K562 (cell line): ENCODE measurements around the gene NRXN3. TPM values are rescaled to one million over a fixed set of nuclear protein-coding genes. Genes with fewer than 3 reads are reported as not detected.

Source experiments
- ATAC-seq: fragments of 200-7000 bp; cut with Tn5 transposase; 3 replicates; pipeline ENCODE4 v1.9.1; 2020; ENCODE audit warnings: moderate library complexity
- BruUV-seq: library from RNA; stranded (reverse); fragments of 400-500 nt; replicated peaks from 2 replicates; lab custom pipeline; 2021; lab: Mats Ljungman, UMichigan
- CTCF ChIA-PET: fragments of 300-600 bp; formaldehyde crosslinking; extraction: SDS; loops from one replicate; lab custom pipeline; 2021; ENCODE audit warnings: low intra/inter-chr PET ratio; lab: Yijun Ruan, JAX
- POLR2A ChIA-PET: fragments of 300-600, 350-650 bp; sonication (Branson Sonifier 250); formaldehyde crosslinking; extraction: SDS; loops from one replicate; lab custom pipeline; 2021; ENCODE audit warnings: antibody characterized with exemption, inconsistent platforms; lab: Yijun Ruan, JAX
- DNase-seq, 4 experiments: peaks; one replicate each; pipeline versions ENCODE4 v3.0.0 to v3.0.0-alpha.2; 2011 to 2018; ENCODE audit warnings: low spot score in 3 of 4, mixed read lengths in 3 of 4; ENCODE audit errors: extremely low read depth in 1 of 4
- FAIRE-seq: peaks from 2 replicates; lab custom pipeline; 2011; peaks lifted over from hg19 to GRCh38; lab: Jason Lieb, UNC
- H2AFZ ChIP-seq: 2 replicates; pipeline ENCODE4 v1.6.0; 2011; ENCODE audit warnings: low read depth, low read length, control low read depth, inconsistent platforms
- H3K27ac ChIP-seq: fragments of 200-600 bp; 3 replicates; pipeline ENCODE4 v1.8.0; 2011; ENCODE audit warnings: low read depth, mild to moderate bottlenecking, control low read depth, inconsistent platforms, low read length, moderate library complexity, mixed read lengths; ENCODE audit errors: extremely low read depth
- H3K27me3 ChIP-seq, 2 experiments: fragments of 300-600 bp in 1 of 2; 2 replicates in 1 of 2; 3 replicates in 1 of 2; pipeline versions ENCODE4 v1.6.0 to v1.8.0; 2011; ENCODE audit warnings: inconsistent platforms in 2 of 2, low read length in 2 of 2, mild to moderate bottlenecking in 1 of 2, mixed read lengths in 1 of 2, moderate library complexity in 1 of 2; ENCODE audit not compliant: control insufficient read depth in 2 of 2, insufficient read depth in 2 of 2
- H3K36me3 ChIP-seq: fragments of 300-600 bp; 3 replicates; pipeline ENCODE4 v1.8.0; 2011; ENCODE audit warnings: mild to moderate bottlenecking, low read length, inconsistent platforms; ENCODE audit not compliant: control insufficient read depth, insufficient read depth
- H3K4me1 ChIP-seq, 2 experiments: fragments of 200-600 bp in 1 of 2; replicated peaks in 1 of 2; 2 replicates in 1 of 2; 3 replicates in 1 of 2; pipeline versions ENCODE4 v1.5.1 to v1.8.0; 2011; ENCODE audit warnings: inconsistent platforms in 2 of 2, low read length in 2 of 2, mild to moderate bottlenecking in 1 of 2, mixed read lengths in 1 of 2, moderate library complexity in 1 of 2; ENCODE audit not compliant: control insufficient read depth in 2 of 2, insufficient read depth in 2 of 2
- H3K4me2 ChIP-seq: 2 replicates; pipeline ENCODE4 v1.6.1; 2011; ENCODE audit warnings: low read length, control low read depth, inconsistent platforms, mixed read lengths; ENCODE audit not compliant: insufficient read depth
- H3K4me3 ChIP-seq: fragments of 200-600 bp; sonication (generic), shearing (Covaris generic); 2 replicates; pipeline ENCODE4 v1.5.1; 2016; ENCODE audit warnings: control low read depth, inconsistent platforms
- H3K79me2 ChIP-seq: fragments of 200-600 bp; 3 replicates; pipeline ENCODE4 v1.8.0; 2011; ENCODE audit warnings: low read length, inconsistent platforms; ENCODE audit not compliant: control insufficient read depth, insufficient read depth
- H3K9ac ChIP-seq, 2 experiments: 2 replicates each; pipeline versions ENCODE4 v1.6.0 to v1.6.1; 2011; ENCODE audit warnings: low read depth in 2 of 2, low read length in 2 of 2, control low read depth in 1 of 2, inconsistent platforms in 1 of 2, mild to moderate bottlenecking in 1 of 2, mixed read lengths in 1 of 2; ENCODE audit not compliant: insufficient read depth in 1 of 2
- H3K9me1 ChIP-seq: one replicate; pipeline ENCODE4 v1.6.0; 2011; ENCODE audit warnings: inconsistent platforms, mild to moderate bottlenecking, low read length, moderate library complexity; ENCODE audit not compliant: control insufficient read depth, insufficient read depth
- H3K9me3 ChIP-seq: replicated peaks from 2 replicates; pipeline ENCODE4 v1.5.1; 2011; ENCODE audit warnings: low read depth, low read length, inconsistent platforms; ENCODE audit not compliant: control insufficient read depth, insufficient read depth
- H4K20me1 ChIP-seq: replicated peaks from 2 replicates; pipeline ENCODE4 v1.6.1; 2011; ENCODE audit warnings: low read length, inconsistent platforms, mixed read lengths; ENCODE audit not compliant: control insufficient read depth, insufficient read depth
- BRD4 ChIP-seq: fragments of 200-600 bp; sonication (generic); IDR thresholded peaks from 2 replicates; pipeline ENCODE4 v1.6.1; 2017; ENCODE audit warnings: inconsistent platforms
- FUS ChIP-seq: fragments of 200-400 bp; formaldehyde crosslinking; optimal IDR thresholded peaks from 2 replicates; pipeline ENCODE3; 2017; ENCODE audit warnings: low read depth, low read length
- PHF20 ChIP-seq: fragments of 450-650 bp; IDR thresholded peaks from 2 replicates; pipeline ENCODE4 v1.6.1; 2018; ENCODE audit not compliant: partially characterized antibody
- RAD21 ChIP-seq, 2 experiments: fragments of 250-450 bp in 1 of 2; fragments of 450-650 bp in 1 of 2; sonication (Bioruptor Pico) in 1 of 2; formaldehyde crosslinking in 1 of 2; IDR thresholded peaks in 1 of 2; conservative IDR thresholded peaks in 1 of 2; 2 replicates each; pipeline versions ENCODE4 v1.4.0 to v1.8.0; 2020 to 2022; ENCODE audit warnings: mild to moderate bottlenecking in 2 of 2, moderate library complexity in 1 of 2
- REST ChIP-seq, 2 experiments: fragments of 450-650 bp; formaldehyde crosslinking in 1 of 2; IDR thresholded peaks; 2 replicates each; pipeline versions ENCODE4 v1.4.0 to v1.6.1; 2014 to 2020; ENCODE audit warnings: mild to moderate bottlenecking in 2 of 2, borderline replicate concordance in 1 of 2, low read depth in 1 of 2
- ZC3H8 ChIP-seq: fragments of 450-650 bp; IDR thresholded peaks from 2 replicates; pipeline ENCODE4 v1.6.1; 2017
- WGBS: fragments of 100-300 bp; shearing (Covaris generic); methylation state at CpG from one replicate; pipeline ENCODE4 v1.1.6; 2016; ENCODE audit warnings: low coverage, mixed read lengths; ENCODE audit not compliant: insufficient coverage; ENCODE audit errors: missing lambda C conversion rate; 5-methylcytosine and 5-hydroxymethylcytosine counted together
- in situ Hi-C: fragments of 300-500 bp; cut with MboI; formaldehyde crosslinking; loops from 4 replicates; pipeline ENCODE4 v1.15.0; 2018; ENCODE audit warnings: inconsistent platforms, mixed read lengths
- intact Hi-C: fragments of 100-400 bp; cut with micrococcal nuclease; formaldehyde crosslinking; loops from 2 replicates; pipeline ENCODE4 v1.14.2; 2022
- polyA plus RNA-seq, 8 experiments: library from polyadenylated mRNA; depleted of rRNA in 4 of 8; stranded (reverse) in 5 of 8; unstranded in 3 of 8; fragments of >200 nt; fragmentation: Nextera tagmentation in 2 of 8; fragmentation: Illumina TruSeq in 1 of 8; extraction: Ambion mirVana in 2 of 8; extraction: Trizol in 1 of 8; gene quantifications; 2 replicates each; pipeline versions ENCODE4 v1.2.1 to v1.2.3, GENCODE V29; 2011 to 2014; ENCODE audit warnings: inconsistent platforms in 1 of 8, missing spikeins in 1 of 8
- total RNA-seq, 7 experiments: library from RNA; depleted of rRNA in 6 of 7; stranded (reverse); fragments of >200 nt in 6 of 7; fragmentation: Illumina TruSeq in 2 of 7; extraction: Trizol in 2 of 7; gene quantifications; 2 replicates each; pipeline versions ENCODE4 v1.2.1 to v1.2.3, GENCODE V29; 2011 to 2021; ENCODE audit warnings: low replicate concordance in 1 of 7
- TF ChIP-seq, protein P1 (sequence below), 3 experiments: IDR thresholded peaks in 2 of 3; conservative IDR thresholded peaks in 1 of 3; 2 replicates each; pipeline ENCODE4 v1.5.1; 2011 to 2012; ENCODE audit warnings: low read length in 3 of 3, mild to moderate bottlenecking in 3 of 3, control low read depth in 2 of 3, improper control_type of control experiment in 1 of 3, inconsistent platforms in 1 of 3, low read depth in 1 of 3, mixed read lengths in 1 of 3, moderate library complexity in 1 of 3; ENCODE audit not compliant: insufficient read depth in 2 of 3

The NRXN3 gene
- total and polyA plus RNA-seq, 9 of the 15 experiments (the other 6 are each of a cell fraction or from before 2014, with no cell fraction given) = 0.09 TPM; not detected in 8

DNA sequence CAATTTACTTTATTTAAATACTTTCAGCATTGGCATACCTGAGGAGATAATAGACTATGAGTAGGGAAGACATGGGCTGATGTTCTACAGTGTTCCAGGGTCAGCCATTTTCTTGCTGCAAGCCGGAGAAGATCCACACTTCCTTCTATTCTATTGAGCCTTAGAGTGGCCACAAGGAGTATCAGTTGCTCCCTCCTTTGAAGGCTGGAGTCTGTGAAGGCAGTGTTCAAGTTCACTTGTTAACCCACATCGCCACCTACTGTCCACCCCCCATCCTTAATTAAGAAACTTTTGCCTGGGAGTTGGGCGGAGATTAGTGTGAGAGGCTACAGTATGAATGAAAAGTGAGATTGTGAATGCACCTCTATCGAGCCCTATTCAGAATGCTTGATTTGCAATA, 666.6 kb downstream of the NRXN3 start:
- no TSS peak for BruUV-seq
- DNase-seq = peak; percentile 36 to 53 (median 39)
- Histone ChIP-seq H3K9me1 (no peaks in the 10 kb centered on the region), H3K4me1 (no peaks in the 10 kb centered on the region), H3K79me2 (no peaks in the 10 kb centered on the region), H3K4me3 (no peak overlapping the region), H2AFZ (no peak overlapping the region), H3K36me3 (no peaks in the 10 kb centered on the region), H3K4me2 (no peak overlapping the region), H4K20me1 (no peaks in the 10 kb centered on the region), H3K9me3 (no peaks in the 10 kb centered on the region), H3K9ac (no peak overlapping the region), H3K27me3 (no peaks in the 10 kb centered on the region)
- ChIA-PET CTCF (interaction anchor here (0.6 to 1.6 kb wide), 2 partner anchors 47 to 1960 kb away, joined by 3 read pairs; no protein-coding TSS in a partner anchor), POLR2A (no interaction called here)
- in situ Hi-C loops (no loop called here), intact Hi-C loops (loop anchor here (5.0 kb wide), 1 partner anchor 389 kb away; no protein-coding TSS in a partner anchor)
- no peak for TF ChIP-seq BRD4
- TF ChIP-seq, protein P1, sequence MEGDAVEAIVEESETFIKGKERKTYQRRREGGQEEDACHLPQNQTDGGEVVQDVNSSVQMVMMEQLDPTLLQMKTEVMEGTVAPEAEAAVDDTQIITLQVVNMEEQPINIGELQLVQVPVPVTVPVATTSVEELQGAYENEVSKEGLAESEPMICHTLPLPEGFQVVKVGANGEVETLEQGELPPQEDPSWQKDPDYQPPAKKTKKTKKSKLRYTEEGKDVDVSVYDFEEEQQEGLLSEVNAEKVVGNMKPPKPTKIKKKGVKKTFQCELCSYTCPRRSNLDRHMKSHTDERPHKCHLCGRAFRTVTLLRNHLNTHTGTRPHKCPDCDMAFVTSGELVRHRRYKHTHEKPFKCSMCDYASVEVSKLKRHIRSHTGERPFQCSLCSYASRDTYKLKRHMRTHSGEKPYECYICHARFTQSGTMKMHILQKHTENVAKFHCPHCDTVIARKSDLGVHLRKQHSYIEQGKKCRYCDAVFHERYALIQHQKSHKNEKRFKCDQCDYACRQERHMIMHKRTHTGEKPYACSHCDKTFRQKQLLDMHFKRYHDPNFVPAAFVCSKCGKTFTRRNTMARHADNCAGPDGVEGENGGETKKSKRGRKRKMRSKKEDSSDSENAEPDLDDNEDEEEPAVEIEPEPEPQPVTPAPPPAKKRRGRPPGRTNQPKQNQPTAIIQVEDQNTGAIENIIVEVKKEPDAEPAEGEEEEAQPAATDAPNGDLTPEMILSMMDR (IDR thresholded peaks at IDR 0.05 in 2 of 3, conservative IDR thresholded peaks at IDR 0.05 in 1 of 3; ENCODE audit: insufficient read depth in 2 of 3, low read depth in 1 of 3, low read length in 3 of 3) = peak; percentile 42 to 52 (median 47); a peak in 4 of 6 replicates
- TF ChIP-seq REST (IDR thresholded peaks at IDR 0.05; ENCODE audit: borderline replicate concordance) = 0 out of 2 replicates have a peak, but pooled peaks have one; percentile 17
- no peak for TF ChIP-seq REST (CRISPR knock-in tag; IDR thresholded peaks at IDR 0.05; ENCODE audit: low read depth)
- peak; percentile 50 to 53 for TF ChIP-seq RAD21 (CRISPR knock-in tag; conservative IDR thresholded peaks at IDR 0.05 in 1 of 2, IDR thresholded peaks at IDR 0.05 in 1 of 2)
- no peak for TF ChIP-seq PHF20
- no peak for TF ChIP-seq ZC3H8
- TF ChIP-seq FUS = no peak
- TF ChIP-seq, all 486 proteins: peak for 3
- no peak overlapping the region for H3K27ac ChIP-seq
- ATAC-seq (peak; percentile 83), FAIRE-seq (no peak)
- WGBS = 0% methylated on average over 3 of the region's 4 CpGs
